Measurements from ENCODE around the gene NKIRAS2. TPM values are rescaled to one million over a fixed set of nuclear protein-coding genes. Genes with fewer than 3 reads are reported as not detected.

Gene NKIRAS2
- total and polyA plus RNA-seq, 2 of the 13 experiments (the other 11 are each of a cell fraction or from before 2014, with no cell fraction given) = 27.9 to 42.0 TPM

DNA sequence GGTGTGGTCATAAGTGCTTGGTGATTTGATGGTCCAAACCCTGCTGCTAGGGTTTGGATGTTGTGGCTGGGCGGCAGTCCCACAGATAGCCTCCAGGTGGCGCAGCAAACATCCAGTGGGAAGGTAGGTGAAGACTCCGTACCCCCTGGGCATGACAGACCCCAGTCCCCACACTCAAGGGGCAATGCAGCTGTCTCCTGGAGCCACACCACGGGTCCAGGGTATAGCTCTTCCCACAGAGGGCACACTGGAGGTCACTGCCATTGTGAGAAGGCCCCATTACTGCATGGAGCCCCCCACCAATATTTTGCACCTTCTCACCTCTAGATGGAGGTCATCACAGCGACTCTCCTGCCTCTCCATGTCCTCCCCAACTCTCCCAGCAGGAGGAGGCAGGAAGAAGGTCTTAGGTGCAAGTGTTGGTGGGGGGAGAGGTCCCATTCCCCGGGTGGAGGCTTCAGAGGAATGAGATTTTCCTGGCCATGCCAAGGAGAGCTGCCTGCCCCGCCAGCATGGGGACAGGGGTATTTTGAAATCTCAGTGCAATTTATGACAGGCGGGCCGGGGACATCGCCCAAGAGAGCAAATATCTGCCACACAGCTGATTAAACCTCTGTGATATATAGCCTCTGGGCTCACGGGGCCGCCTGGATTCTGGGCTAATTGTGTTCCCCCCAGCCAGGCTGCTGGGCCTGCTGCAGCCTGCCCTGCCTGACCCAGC lies 47.6 kb downstream of the NKIRAS2 start (continued):
- no peak for TF ChIP-seq RXRB (CRISPR knock-in tag; IDR thresholded peaks at IDR 0.05; ENCODE audit: borderline replicate concordance)
- no peak for TF ChIP-seq ZNF557 (CRISPR knock-in tag; IDR thresholded peaks at IDR 0.05)
- TF ChIP-seq, protein P1, sequence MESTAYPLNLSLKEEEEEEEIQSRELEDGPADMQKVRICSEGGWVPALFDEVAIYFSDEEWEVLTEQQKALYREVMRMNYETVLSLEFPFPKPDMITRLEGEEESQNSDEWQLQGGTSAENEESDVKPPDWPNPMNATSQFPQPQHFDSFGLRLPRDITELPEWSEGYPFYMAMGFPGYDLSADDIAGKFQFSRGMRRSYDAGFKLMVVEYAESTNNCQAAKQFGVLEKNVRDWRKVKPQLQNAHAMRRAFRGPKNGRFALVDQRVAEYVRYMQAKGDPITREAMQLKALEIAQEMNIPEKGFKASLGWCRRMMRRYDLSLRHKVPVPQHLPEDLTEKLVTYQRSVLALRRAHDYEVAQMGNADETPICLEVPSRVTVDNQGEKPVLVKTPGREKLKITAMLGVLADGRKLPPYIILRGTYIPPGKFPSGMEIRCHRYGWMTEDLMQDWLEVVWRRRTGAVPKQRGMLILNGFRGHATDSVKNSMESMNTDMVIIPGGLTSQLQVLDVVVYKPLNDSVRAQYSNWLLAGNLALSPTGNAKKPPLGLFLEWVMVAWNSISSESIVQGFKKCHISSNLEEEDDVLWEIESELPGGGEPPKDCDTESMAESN (CRISPR knock-in tag; conservative IDR thresholded peaks at IDR 0.05) = no peak
- no peak for TF ChIP-seq GATA4 (IDR thresholded peaks at IDR 0.05; ENCODE audit: borderline replicate concordance, low read depth)
- TF ChIP-seq CREB1 (IDR thresholded peaks at IDR 0.05) = no peak
- no peak for TF ChIP-seq CREB1 (CRISPR knock-in tag; IDR thresholded peaks at IDR 0.05)
- TF ChIP-seq, protein P2, sequence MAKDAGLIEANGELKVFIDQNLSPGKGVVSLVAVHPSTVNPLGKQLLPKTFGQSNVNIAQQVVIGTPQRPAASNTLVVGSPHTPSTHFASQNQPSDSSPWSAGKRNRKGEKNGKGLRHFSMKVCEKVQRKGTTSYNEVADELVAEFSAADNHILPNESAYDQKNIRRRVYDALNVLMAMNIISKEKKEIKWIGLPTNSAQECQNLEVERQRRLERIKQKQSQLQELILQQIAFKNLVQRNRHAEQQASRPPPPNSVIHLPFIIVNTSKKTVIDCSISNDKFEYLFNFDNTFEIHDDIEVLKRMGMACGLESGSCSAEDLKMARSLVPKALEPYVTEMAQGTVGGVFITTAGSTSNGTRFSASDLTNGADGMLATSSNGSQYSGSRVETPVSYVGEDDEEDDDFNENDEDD (CRISPR knock-in tag; IDR thresholded peaks at IDR 0.05; ENCODE audit: borderline replicate concordance) = no peak
- peak; percentile 49; the same call in 1 of the 2 replicates for TF ChIP-seq MAZ (IDR thresholded peaks at IDR 0.05; ENCODE audit: borderline replicate concordance, low read depth, low read length)
- TF ChIP-seq MAZ (CRISPR knock-in tag; IDR thresholded peaks at IDR 0.05; ENCODE audit: low read depth) = no peak
- TF ChIP-seq ZNF713 (CRISPR knock-in tag; IDR thresholded peaks at IDR 0.05) = 0 out of 2 replicates have a peak, but pooled peaks have one; percentile 37
- TF ChIP-seq SKI (IDR thresholded peaks at IDR 0.05; ENCODE audit: partially characterized antibody) = no peak
- TF ChIP-seq ZNF546 (CRISPR knock-in tag; conservative IDR thresholded peaks at IDR 0.05) = no peak
- no peak for TF ChIP-seq ZNF3 (CRISPR knock-in tag; IDR thresholded peaks at IDR 0.05)
- TF ChIP-seq CC2D1A (CRISPR knock-in tag; IDR thresholded peaks at IDR 0.05) = no peak
- no peak for TF ChIP-seq TP53 (CRISPR knock-in tag; conservative IDR thresholded peaks at IDR 0.05)
- no peak for TF ChIP-seq MLXIP (CRISPR knock-in tag; IDR thresholded peaks at IDR 0.05; ENCODE audit: borderline replicate concordance)
- TF ChIP-seq REXO4 (CRISPR knock-in tag; IDR thresholded peaks at IDR 0.05; ENCODE audit: borderline replicate concordance) = no peak
- TF ChIP-seq ZNF367 (CRISPR knock-in tag; IDR thresholded peaks at IDR 0.05; ENCODE audit: borderline replicate concordance) = no peak
- no peak for TF ChIP-seq NAIF1 (CRISPR knock-in tag; IDR thresholded peaks at IDR 0.05; ENCODE audit: borderline replicate concordance)
- TF ChIP-seq, protein P3, sequence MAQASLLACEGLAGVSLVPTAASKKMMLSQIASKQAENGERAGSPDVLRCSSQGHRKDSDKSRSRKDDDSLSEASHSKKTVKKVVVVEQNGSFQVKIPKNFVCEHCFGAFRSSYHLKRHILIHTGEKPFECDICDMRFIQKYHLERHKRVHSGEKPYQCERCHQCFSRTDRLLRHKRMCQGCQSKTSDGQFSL (CRISPR knock-in tag; IDR thresholded peaks at IDR 0.05) = peak; percentile 66; the same call in 1 of the 2 replicates
- TF ChIP-seq JUN (CRISPR knock-in tag; IDR thresholded peaks at IDR 0.05) = no peak
- no peak for TF ChIP-seq ZNF737 (CRISPR knock-in tag; IDR thresholded peaks at IDR 0.05; ENCODE audit: borderline replicate concordance)
- TF ChIP-seq HBP1 (CRISPR knock-in tag; IDR thresholded peaks at IDR 0.05; ENCODE audit: low read depth) = no peak

All from HepG2 (cell line).